Measurements from ENCODE around the gene KIN.
A peak's percentile ranks its signal among the peaks of the same experiment; 100 is the strongest.

KIN gene

GRCh38 chr10:7810443-7810842 lies 22.6 kb upstream of the KIN start:
- no peak for TF ChIP-seq CTCF (IDR thresholded peaks at IDR 0.05; ENCODE audit: low read depth, low read length)
- DNase-seq (ENCODE audit: extremely low read depth, low read depth): no peak

- DNase-seq (ENCODE audit: extremely low read depth, low read depth): no peak
- TF ChIP-seq CTCF (IDR thresholded peaks at IDR 0.05; ENCODE audit: low read depth, low read length): no peak
Measured at GRCh38 chr10:7808686-7809267, 21.0 kb upstream of the KIN start.

- no peak for TF ChIP-seq CTCF (IDR thresholded peaks at IDR 0.05; ENCODE audit: low read depth, low read length)
- no peak for DNase-seq (ENCODE audit: extremely low read depth, low read depth)
Measured at GRCh38 chr10:7804741-7805140, 16.9 kb upstream of the KIN start.

- TF ChIP-seq CTCF (IDR thresholded peaks at IDR 0.05; ENCODE audit: low read depth, low read length): no peak
- no peak for DNase-seq (ENCODE audit: extremely low read depth, low read depth)
Measured at GRCh38 chr10:7804216-7804615, 16.4 kb upstream of the KIN start.

- DNase-seq (ENCODE audit: extremely low read depth, low read depth): no peak
- TF ChIP-seq CTCF (IDR thresholded peaks at IDR 0.05; ENCODE audit: low read depth, low read length): no peak
Measured at GRCh38 chr10:7802606-7803005, 14.8 kb upstream of the KIN start.

GRCh38 chr10:7797582-7797981 lies 9.8 kb upstream of the KIN start:
- DNase-seq (ENCODE audit: extremely low read depth, low read depth): peak; percentile 67
- no peak for TF ChIP-seq CTCF (IDR thresholded peaks at IDR 0.05; ENCODE audit: low read depth, low read length)

- no peak for DNase-seq (ENCODE audit: extremely low read depth, low read depth)
- TF ChIP-seq CTCF (IDR thresholded peaks at IDR 0.05; ENCODE audit: low read depth, low read length): no peak
Measured at GRCh38 chr10:7795605-7796004, 7.8 kb upstream of the KIN start.

Measured in AG09319 (cell line).